HepG2 (cell line): ENCODE measurements around the gene SENP6. TPM values are rescaled to one million over a fixed set of nuclear protein-coding genes. Genes with fewer than 3 reads are reported as not detected.

Experiments used
- ATAC-seq: fragments of 200-7000 bp; cut with Tn5 transposase; 3 replicates; pipeline ENCODE4 v1.9.1; 2020; ENCODE audit warnings: mild to moderate bottlenecking, moderate library complexity
- BruUV-seq: library from RNA; stranded (reverse); fragments of 400-500 nt; replicated peaks from 2 replicates; lab custom pipeline; 2021; lab: Mats Ljungman, UMichigan
- CTCF ChIA-PET: fragments of 300-600 bp; formaldehyde crosslinking; extraction: SDS; loops from one replicate; lab custom pipeline; 2021; ENCODE audit warnings: low total read pairs, inconsistent platforms, low intra/inter-chr PET ratio; lab: Yijun Ruan, JAX
- POLR2A ChIA-PET: fragments of 350-600 bp; sonication (Branson Sonifier 250); formaldehyde crosslinking; loops from one replicate; lab custom pipeline; 2020; ENCODE audit warnings: antibody characterized with exemption, inconsistent platforms; lab: Yijun Ruan, JAX
- DNase-seq: peaks from one replicate; pipeline ENCODE4 v3.0.0-alpha.2; 2015; ENCODE audit warnings: low spot score
- FAIRE-seq: peaks from 3 replicates; lab custom pipeline; 2011; peaks lifted over from hg19 to GRCh38; lab: Jason Lieb, UNC
- H2AFZ ChIP-seq: one replicate; pipeline ENCODE4 v1.6.1; 2011; ENCODE audit warnings: low read length, inconsistent platforms
- H3K27ac ChIP-seq: fragments of 300-600 bp; 3 replicates; pipeline ENCODE4 v1.8.0; 2011; ENCODE audit warnings: mixed run types, mild to moderate bottlenecking, mixed read lengths, low read length, inconsistent platforms; ENCODE audit not compliant: insufficient read depth; ENCODE audit errors: extremely low read length
- H3K27me3 ChIP-seq, 2 experiments: fragments of 200-600 bp in 1 of 2; 2 replicates in 1 of 2; 3 replicates in 1 of 2; pipeline versions ENCODE4 v1.6.0 to v1.8.0; 2011; ENCODE audit warnings: low read length in 2 of 2, mild to moderate bottlenecking in 2 of 2, moderate library complexity in 2 of 2, inconsistent platforms in 1 of 2; ENCODE audit not compliant: insufficient read depth in 2 of 2, control insufficient read depth in 1 of 2
- H3K36me3 ChIP-seq, 2 experiments: fragments of 200-600 bp in 1 of 2; replicated peaks in 1 of 2; 2 replicates in 1 of 2; 3 replicates in 1 of 2; pipeline versions ENCODE4 v1.5.1 to v1.8.0; 2011; ENCODE audit warnings: low read length in 2 of 2, inconsistent platforms in 1 of 2; ENCODE audit not compliant: insufficient read depth in 2 of 2, control insufficient read depth in 1 of 2
- H3K4me1 ChIP-seq: 2 replicates; pipeline ENCODE4 v1.5.1; 2012; ENCODE audit warnings: low read length, inconsistent platforms; ENCODE audit not compliant: insufficient read depth
- H3K4me2 ChIP-seq: 2 replicates; pipeline ENCODE4 v1.6.0; 2011; ENCODE audit warnings: low read depth, low read length, inconsistent platforms
- H3K4me3 ChIP-seq, 3 experiments: fragments of 200-600 bp in 1 of 3; sonication (generic), shearing (Covaris generic) in 1 of 3; replicated peaks in 1 of 3; 2 replicates each; pipeline ENCODE4 v1.5.1; 2011 to 2016; ENCODE audit warnings: low read length in 3 of 3, inconsistent platforms in 2 of 3, low read depth in 2 of 3, mild to moderate bottlenecking in 2 of 3, control low read depth in 1 of 3, mixed read lengths in 1 of 3; ENCODE audit not compliant: insufficient read depth in 1 of 3
- H3K79me2 ChIP-seq: one replicate; pipeline ENCODE4 v1.6.1; 2011; ENCODE audit warnings: low read length, inconsistent platforms; ENCODE audit not compliant: insufficient read depth
- H3K9ac ChIP-seq: 2 replicates; pipeline ENCODE4 v1.6.0; 2011; ENCODE audit warnings: mild to moderate bottlenecking, low read depth, low read length, inconsistent platforms; ENCODE audit not compliant: insufficient read depth
- H3K9me3 ChIP-seq: 2 replicates; pipeline ENCODE4 v1.5.1; 2012; ENCODE audit warnings: mild to moderate bottlenecking, low read length
- H4K20me1 ChIP-seq: 2 replicates; pipeline ENCODE4 v1.6.0; 2011; ENCODE audit warnings: inconsistent platforms, mild to moderate bottlenecking, low read length, moderate library complexity; ENCODE audit not compliant: insufficient read depth
- ETV5 ChIP-seq: IDR thresholded peaks from 2 replicates; pipeline ENCODE4 v1.6.1; 2018; ENCODE audit warnings: missing biosample characterization, missing genetic modification reagents, inconsistent platforms, borderline replicate concordance
- FOSL1 ChIP-seq: sonication (generic); formaldehyde crosslinking; IDR thresholded peaks from 2 replicates; pipeline ENCODE4 v1.9.0; 2021; ENCODE audit warnings: missing genetic modification reagents, borderline replicate concordance
- FOXK2 ChIP-seq: fragments of 450-650 bp; IDR thresholded peaks from 2 replicates; pipeline ENCODE4 v1.6.1; 2016
- HDAC2 ChIP-seq: sonication (generic); formaldehyde crosslinking; IDR thresholded peaks from 2 replicates; pipeline ENCODE4 v1.4.0; 2020; ENCODE audit warnings: missing genetic modification reagents
- JARID2 ChIP-seq: sonication (generic); formaldehyde crosslinking; IDR thresholded peaks from 2 replicates; pipeline ENCODE4 v1.8.1; 2023; ENCODE audit warnings: missing genetic modification reagents, inconsistent platforms; ENCODE audit not compliant: insufficient replicate concordance
- MBD4 ChIP-seq: IDR thresholded peaks from 2 replicates; pipeline ENCODE4 v1.6.1; 2012; ENCODE audit warnings: low read length, inconsistent platforms, borderline replicate concordance
- MZF1 ChIP-seq: sonication (generic); formaldehyde crosslinking; IDR thresholded peaks from 2 replicates; pipeline ENCODE4 v1.8.1; 2023; ENCODE audit warnings: mild to moderate bottlenecking, missing genetic modification reagents, borderline replicate concordance
- RNF2 ChIP-seq: fragments of 450-650 bp; conservative IDR thresholded peaks from 2 replicates; pipeline ENCODE4 v1.6.1; 2016; ENCODE audit warnings: low read depth
- SSRP1 ChIP-seq: IDR thresholded peaks from 2 replicates; pipeline ENCODE4 v1.6.1; 2016; ENCODE audit warnings: control low read depth
- ZBTB21 ChIP-seq: sonication (generic); formaldehyde crosslinking; IDR thresholded peaks from 2 replicates; pipeline ENCODE4 v1.4.0; 2020; ENCODE audit warnings: missing genetic modification reagents
- ZFP90 ChIP-seq: sonication (generic); formaldehyde crosslinking; IDR thresholded peaks from 2 replicates; pipeline ENCODE4 v1.8.0; 2022; ENCODE audit warnings: missing genetic modification reagents, mild to moderate bottlenecking, inconsistent platforms, borderline replicate concordance
- ZFP91 ChIP-seq: sonication (generic); formaldehyde crosslinking; IDR thresholded peaks from 2 replicates; pipeline ENCODE4 v1.9.0; 2022; ENCODE audit warnings: missing genetic modification reagents, mild to moderate bottlenecking, borderline replicate concordance
- ZNF557 ChIP-seq: sonication (generic); formaldehyde crosslinking; IDR thresholded peaks from 2 replicates; pipeline ENCODE4 v1.4.0; 2020; ENCODE audit warnings: missing genetic modification reagents
- ZNF598 ChIP-seq: sonication (generic); formaldehyde crosslinking; IDR thresholded peaks from 2 replicates; pipeline ENCODE4 v1.5.1; 2020; ENCODE audit warnings: mild to moderate bottlenecking, missing genetic modification reagents, borderline replicate concordance
- ZNF780A ChIP-seq: sonication (generic); formaldehyde crosslinking; IDR thresholded peaks from 2 replicates; pipeline ENCODE4 v1.8.0; 2022; ENCODE audit warnings: mild to moderate bottlenecking, missing genetic modification reagents, moderate library complexity
- WGBS: methylation state at CpG from one replicate; pipeline ENCODE4 v1.1.6; 2017; ENCODE audit warnings: low lambda C conversion rate; 5-methylcytosine and 5-hydroxymethylcytosine counted together
- in situ Hi-C: cut with HindIII; loops from 2 replicates; pipeline ENCODE4 v1.10.0; 2017; ENCODE audit warnings: low pct_unique_long_range_greater_than_20kb; ENCODE audit not compliant: extremely low pct_ligation_motif_present
- intact Hi-C: fragments of 100-400 bp; cut with micrococcal nuclease; formaldehyde crosslinking; loops from one replicate; pipeline ENCODE4 v1.10.0; 2022; ENCODE audit not compliant: unreplicated experiment
- polyA plus RNA-seq, 8 experiments: library from polyadenylated mRNA; depleted of rRNA in 3 of 8; stranded (reverse) in 7 of 8; unstranded in 1 of 8; fragments of >200 nt; fragmentation: Illumina TruSeq in 4 of 8; extraction: Trizol in 4 of 8; gene quantifications; 2 replicates each; pipeline versions ENCODE4 v1.2.1 to v1.2.3, GENCODE V29; 2011 to 2016; ENCODE audit warnings: low read depth in 4 of 8, missing spikeins in 1 of 8, mixed read lengths in 1 of 8; ENCODE audit not compliant: insufficient read depth in 1 of 8
- total RNA-seq, 5 experiments: library from RNA; depleted of rRNA; stranded (reverse); fragments of >200 nt; fragmentation: Illumina TruSeq; extraction: Trizol; gene quantifications; 2 replicates each; pipeline ENCODE4 v1.2.3, GENCODE V29; 2016; ENCODE audit warnings: low read depth in 1 of 5
- TF ChIP-seq, protein P1 (sequence below): sonication (generic); formaldehyde crosslinking; conservative IDR thresholded peaks from 2 replicates; pipeline ENCODE4 v1.4.0; 2020; ENCODE audit warnings: mild to moderate bottlenecking, missing genetic modification reagents, moderate library complexity

The SENP6 gene
- total and polyA plus RNA-seq, 2 of the 13 experiments (the other 11 are each of a cell fraction or from before 2014, with no cell fraction given): 21.9 to 50.1 TPM

DNA sequence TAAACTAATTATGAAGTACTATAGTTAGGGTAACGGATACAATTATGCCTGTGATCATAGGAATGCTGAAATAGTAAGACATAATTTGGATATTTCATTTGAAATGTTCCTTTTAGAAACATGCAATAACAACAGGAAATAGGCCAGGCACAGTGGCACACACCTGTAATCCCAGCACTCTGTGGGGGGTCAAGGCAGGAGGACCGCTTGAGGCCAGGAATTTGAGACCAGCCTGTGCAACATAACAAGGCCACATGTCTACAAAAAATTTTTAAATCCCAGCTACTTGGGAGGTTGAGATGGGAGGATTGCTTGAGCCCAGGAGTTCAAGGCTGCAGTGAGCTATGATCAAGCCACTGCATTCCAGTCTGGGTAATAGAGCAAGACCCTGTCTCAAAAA is 121.7 kb downstream of the SENP6 start:
- CTCF ChIA-PET: no interaction called here

More for the DNA sequence above, 121.7 kb downstream of the SENP6 start:
- H3K36me3 ChIP-seq: no peaks in the 10 kb centered on the region
- H3K4me3 ChIP-seq: no peak overlapping the region
- BruUV-seq: no TSS peak
- H3K4me2 ChIP-seq: no peak overlapping the region
- POLR2A ChIA-PET: no interaction called here
- no peak for TF ChIP-seq ZFP91 (CRISPR knock-in tag)
- no peak for TF ChIP-seq ZBTB21 (CRISPR knock-in tag)
- TF ChIP-seq FOXK2: no peak
- TF ChIP-seq, protein P1, sequence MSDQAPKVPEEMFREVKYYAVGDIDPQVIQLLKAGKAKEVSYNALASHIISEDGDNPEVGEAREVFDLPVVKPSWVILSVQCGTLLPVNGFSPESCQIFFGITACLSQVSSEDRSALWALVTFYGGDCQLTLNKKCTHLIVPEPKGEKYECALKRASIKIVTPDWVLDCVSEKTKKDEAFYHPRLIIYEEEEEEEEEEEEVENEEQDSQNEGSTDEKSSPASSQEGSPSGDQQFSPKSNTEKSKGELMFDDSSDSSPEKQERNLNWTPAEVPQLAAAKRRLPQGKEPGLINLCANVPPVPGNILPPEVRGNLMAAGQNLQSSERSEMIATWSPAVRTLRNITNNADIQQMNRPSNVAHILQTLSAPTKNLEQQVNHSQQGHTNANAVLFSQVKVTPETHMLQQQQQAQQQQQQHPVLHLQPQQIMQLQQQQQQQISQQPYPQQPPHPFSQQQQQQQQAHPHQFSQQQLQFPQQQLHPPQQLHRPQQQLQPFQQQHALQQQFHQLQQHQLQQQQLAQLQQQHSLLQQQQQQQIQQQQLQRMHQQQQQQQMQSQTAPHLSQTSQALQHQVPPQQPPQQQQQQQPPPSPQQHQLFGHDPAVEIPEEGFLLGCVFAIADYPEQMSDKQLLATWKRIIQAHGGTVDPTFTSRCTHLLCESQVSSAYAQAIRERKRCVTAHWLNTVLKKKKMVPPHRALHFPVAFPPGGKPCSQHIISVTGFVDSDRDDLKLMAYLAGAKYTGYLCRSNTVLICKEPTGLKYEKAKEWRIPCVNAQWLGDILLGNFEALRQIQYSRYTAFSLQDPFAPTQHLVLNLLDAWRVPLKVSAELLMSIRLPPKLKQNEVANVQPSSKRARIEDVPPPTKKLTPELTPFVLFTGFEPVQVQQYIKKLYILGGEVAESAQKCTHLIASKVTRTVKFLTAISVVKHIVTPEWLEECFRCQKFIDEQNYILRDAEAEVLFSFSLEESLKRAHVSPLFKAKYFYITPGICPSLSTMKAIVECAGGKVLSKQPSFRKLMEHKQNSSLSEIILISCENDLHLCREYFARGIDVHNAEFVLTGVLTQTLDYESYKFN (CRISPR knock-in tag): no peak
- TF ChIP-seq JARID2: no peak
- TF ChIP-seq MBD4: no peak
- no peak for TF ChIP-seq HDAC2 (CRISPR knock-in tag)
- TF ChIP-seq FOSL1 (CRISPR knock-in tag): no peak
- no peak for TF ChIP-seq ZFP90 (CRISPR knock-in tag)
- TF ChIP-seq MZF1 (CRISPR knock-in tag): no peak
- no peak for TF ChIP-seq RNF2
- TF ChIP-seq ZNF780A (CRISPR knock-in tag): no peak
- TF ChIP-seq ZNF557: no peak
- TF ChIP-seq ZNF598: no peak
- no peak for TF ChIP-seq ETV5 (CRISPR knock-in tag)
- no peak for TF ChIP-seq SSRP1 (CRISPR knock-in tag)
- H3K4me1 ChIP-seq: peaks cover 6% of the 10 kb centered on the region; the same call in 1 of the 2 replicates
- H3K79me2 ChIP-seq: no peaks in the 10 kb centered on the region
- in situ Hi-C loops: no loop called here
- no peak overlapping the region for H2AFZ ChIP-seq
- no peak for ATAC-seq
- H3K27ac ChIP-seq: no peak overlapping the region
- no peaks in the 10 kb centered on the region for H3K27me3 ChIP-seq
- DNase-seq: no peak
- H3K9ac ChIP-seq: no peak overlapping the region
- no peaks in the 10 kb centered on the region for H4K20me1 ChIP-seq
- no peak for FAIRE-seq
- H3K9me3 ChIP-seq: no peaks in the 10 kb centered on the region
- WGBS: 74% methylated on average over 2 of the region's 2 CpGs
- intact Hi-C loops: no loop called here
